ENCODE results near the gene SH2D7. TPM values are rescaled to one million over a fixed set of nuclear protein-coding genes. Genes with fewer than 3 reads are reported as not detected.

The SH2D7 gene
- total RNA-seq, 1 experiment from 2014 or later: not detected

DNA sequence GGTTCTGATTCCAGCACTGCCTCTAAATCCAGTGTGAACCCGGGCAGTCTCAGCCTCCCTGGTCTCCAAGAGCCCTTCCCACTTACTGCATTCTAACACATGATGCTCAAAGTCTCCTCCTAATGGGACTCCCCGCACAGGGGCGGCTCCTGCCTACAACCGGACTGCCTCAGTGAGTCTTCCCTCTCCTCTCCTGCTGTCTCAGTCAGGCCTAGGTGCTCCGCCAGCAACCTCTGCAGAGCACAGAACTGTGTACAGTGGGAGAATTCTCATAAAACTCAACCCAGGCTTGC lies 43.8 kb upstream of the SH2D7 start:
- peaks cover 19 to 24% of the 10 kb centered on the region in 2 experiments for H3K4me1 Mint-ChIP-seq
- TF ChIP-seq, protein P1, sequence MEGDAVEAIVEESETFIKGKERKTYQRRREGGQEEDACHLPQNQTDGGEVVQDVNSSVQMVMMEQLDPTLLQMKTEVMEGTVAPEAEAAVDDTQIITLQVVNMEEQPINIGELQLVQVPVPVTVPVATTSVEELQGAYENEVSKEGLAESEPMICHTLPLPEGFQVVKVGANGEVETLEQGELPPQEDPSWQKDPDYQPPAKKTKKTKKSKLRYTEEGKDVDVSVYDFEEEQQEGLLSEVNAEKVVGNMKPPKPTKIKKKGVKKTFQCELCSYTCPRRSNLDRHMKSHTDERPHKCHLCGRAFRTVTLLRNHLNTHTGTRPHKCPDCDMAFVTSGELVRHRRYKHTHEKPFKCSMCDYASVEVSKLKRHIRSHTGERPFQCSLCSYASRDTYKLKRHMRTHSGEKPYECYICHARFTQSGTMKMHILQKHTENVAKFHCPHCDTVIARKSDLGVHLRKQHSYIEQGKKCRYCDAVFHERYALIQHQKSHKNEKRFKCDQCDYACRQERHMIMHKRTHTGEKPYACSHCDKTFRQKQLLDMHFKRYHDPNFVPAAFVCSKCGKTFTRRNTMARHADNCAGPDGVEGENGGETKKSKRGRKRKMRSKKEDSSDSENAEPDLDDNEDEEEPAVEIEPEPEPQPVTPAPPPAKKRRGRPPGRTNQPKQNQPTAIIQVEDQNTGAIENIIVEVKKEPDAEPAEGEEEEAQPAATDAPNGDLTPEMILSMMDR (conservative IDR thresholded peaks at IDR 0.05): no peak
- H3T11ph ChIP-seq (ENCODE audit: low read length): no peak overlapping the region
- H2BK5ac ChIP-seq (ENCODE audit: insufficient read length, low read length): no peak overlapping the region
- H2BK12ac ChIP-seq (ENCODE audit: insufficient read length, low read depth, low read length): no peak overlapping the region
- H3K4me1 ChIP-seq (ENCODE audit: insufficient read depth, low read length): no peaks in the 10 kb centered on the region; the same call in 1 of the 2 replicates
- no peak overlapping the region for H3K4me2 ChIP-seq (ENCODE audit: insufficient read depth, insufficient read length, low read length)
- peaks cover 0 to 7% (median 6%) of the 10 kb centered on the region in 3 experiments; a peak in 3 of 7 replicates for H3K36me3 Mint-ChIP-seq (ENCODE audit: insufficient read depth in 1 of 3, low read depth in 3 of 3)
- H3K27me3 ChIP-seq (ENCODE audit: insufficient read depth, low read length): no peaks in the 10 kb centered on the region
- no peaks in the 10 kb centered on the region for H3K79me1 ChIP-seq (ENCODE audit: insufficient read depth, low read depth, low read length, poor library complexity, severe bottlenecking)
- no peak overlapping the region for H3K56ac ChIP-seq (ENCODE audit: insufficient read length, low read depth, low read length)
- H4K91ac ChIP-seq (ENCODE audit: insufficient read length, low read depth, low read length): no peak overlapping the region
- no peak for DNase-seq
- H2BK20ac ChIP-seq (ENCODE audit: low read depth, low read length, poor library complexity, severe bottlenecking): no peak overlapping the region
- no peaks in the 10 kb centered on the region for H3K9me3 Mint-ChIP-seq
- no peak overlapping the region for H2BK15ac ChIP-seq (ENCODE audit: low read depth, low read length)
- H3K18ac ChIP-seq (ENCODE audit: insufficient read length, low read depth, low read length): no peak overlapping the region
- H4K8ac ChIP-seq (replicated peaks; ENCODE audit: insufficient read length, low read depth, low read length): no peak overlapping the region
- H3K27me3 Mint-ChIP-seq (ENCODE audit: low read depth): no peaks in the 10 kb centered on the region; the same call in 1 of the 2 replicates
- WGBS (ENCODE audit: extremely low coverage, insufficient read length, low lambda C conversion rate): no CpG with 5 or more reads among the region's 5 CpGs
- no peak overlapping the region for H3K14ac ChIP-seq (ENCODE audit: insufficient read depth, low read length)
- no peak overlapping the region for H4K5ac ChIP-seq (ENCODE audit: insufficient read length, low read depth, low read length)
- no peaks in the 10 kb centered on the region for H3K9me3 ChIP-seq (ENCODE audit: control insufficient read depth, low read depth, low read length)
- H3K23ac ChIP-seq (ENCODE audit: insufficient read length, low read depth, low read length): no peak overlapping the region
- no peaks in the 10 kb centered on the region for H4K20me1 ChIP-seq (ENCODE audit: control insufficient read depth, insufficient read depth, insufficient read length)
- no peak overlapping the region for H2BK120ac ChIP-seq (ENCODE audit: low read depth, low read length, poor library complexity, severe bottlenecking)
- no peak overlapping the region for H3K4me3 Mint-ChIP-seq
- H3K23me2 ChIP-seq (ENCODE audit: insufficient read length, low read depth, low read length, poor library complexity, severe bottlenecking): no peaks in the 10 kb centered on the region
- no peak overlapping the region for H3K4ac ChIP-seq (ENCODE audit: low read depth, low read length)
- no peak overlapping the region for H3K9ac ChIP-seq (ENCODE audit: extremely low read depth, insufficient read length, low read length)
- no peaks in the 10 kb centered on the region for H3K79me2 ChIP-seq (ENCODE audit: insufficient read depth, low read length)
- H3K27ac Mint-ChIP-seq: 0 out of 7 replicates have a peak overlapping the region, but pooled peaks of 1 of the 3 experiments have one; percentile 37
- H2AK5ac ChIP-seq (ENCODE audit: insufficient read length, low read length): no peak overlapping the region
- no peak overlapping the region for H2AFZ ChIP-seq (ENCODE audit: low read length)
- no peak overlapping the region for H3K27ac ChIP-seq (ENCODE audit: insufficient read length, low read depth, low read length)
